Stomach (tissue), 9 donors: ENCODE data around the gene ZNF775. TPM values are rescaled to one million over a fixed set of nuclear protein-coding genes. Genes with fewer than 3 reads are reported as not detected.

Experiments used
- DNase-seq, 2 donors: peaks; one replicate each; pipeline versions ENCODE4 v3.0.0 to v3.0.0-alpha.2; 2013 to 2019
- H3K27ac ChIP-seq, 5 donors: fragments of 200-600 bp in 4 of 5; sonication (generic) in 4 of 5; one replicate each; pipeline ENCODE4 v1.5.1; 2013 to 2019; ENCODE audit warnings: mild to moderate bottlenecking in 1 of 5, moderate library complexity in 1 of 5
- H3K27me3 ChIP-seq, 3 donors: fragments of 200-600 bp; sonication (generic); one replicate each; pipeline ENCODE4 v1.5.1; 2017 to 2019; ENCODE audit warnings: mixed run types in 1 of 3
- H3K36me3 ChIP-seq, 4 donors: fragments of 200-600 bp; sonication (generic); 1 replicate in 3 of 4; 2 replicates in 1 of 4; pipeline ENCODE4 v1.5.1; 2016 to 2019
- H3K4me1 ChIP-seq, 4 donors: fragments of 200-600 bp; sonication (generic); one replicate each; pipeline ENCODE4 v1.5.1; 2016 to 2019
- H3K4me3 ChIP-seq, 4 donors: fragments of 200-600 bp; sonication (generic) in 3 of 4; one replicate each; pipeline ENCODE4 v1.5.1; 2016 to 2019; ENCODE audit warnings: mild to moderate bottlenecking in 1 of 4
- H3K9me3 ChIP-seq, 4 donors: fragments of 200-600 bp; sonication (generic); one replicate each; pipeline ENCODE4 v1.5.1; 2016 to 2019
- CTCF ChIP-seq, 7 experiments: fragments of 450-650 bp in 4 of 7; fragments of 200-600 bp in 3 of 7; sonication (generic) in 3 of 7; IDR thresholded peaks; one replicate each; pipeline ENCODE4 v1.5.1; 2016 to 2019; ENCODE audit warnings: antibody characterized with exemption in 7 of 7, control low read depth in 2 of 7, mild to moderate bottlenecking in 1 of 7
- EP300 ChIP-seq: sonication (generic); formaldehyde crosslinking; IDR thresholded peaks from one replicate; pipeline ENCODE4 v1.6.1; 2017; ENCODE audit warnings: antibody characterized with exemption
- POLR2A ChIP-seq, 4 donors: fragments of 450-650 bp; IDR thresholded peaks; one replicate each; pipeline ENCODE4 v1.6.1; 2016; ENCODE audit warnings: antibody characterized with exemption in 4 of 4, control low read depth in 2 of 4, mild to moderate bottlenecking in 1 of 4, moderate library complexity in 1 of 4
- POLR2AphosphoS5 ChIP-seq, 3 donors: sonication (generic); formaldehyde crosslinking; IDR thresholded peaks; one replicate each; pipeline ENCODE4 v1.6.1; 2016; ENCODE audit warnings: antibody characterized with exemption in 3 of 3
- WGBS, 5 donors: extraction: QIAGEN DNeasy Blood & Tissue Kit in 3 of 5; methylation state at CpG; one replicate each; pipeline versions ENCODE4 v1.1.5 to v1.1.7; 2013 to 2018; 5-methylcytosine and 5-hydroxymethylcytosine counted together
- intact Hi-C: fragments of 100-400 bp; cut with DNase I; formaldehyde crosslinking; loops from one replicate; pipeline ENCODE4 v1.15.1; 2023; ENCODE audit warnings: low total_unique reads
- polyA plus RNA-seq, 3 donors: library from polyadenylated mRNA; stranded (reverse); fragments of 200-250 nt; gene quantifications; one replicate each; pipeline ENCODE4 v1.2.3, GENCODE V29; 2013
- total RNA-seq, 5 donors: library from RNA; depleted of rRNA; stranded (reverse); fragments of >200 nt; gene quantifications; one replicate each; pipeline versions ENCODE4 v1.1.0 to v1.2.3, GENCODE V29; 2014 to 2016
- donor health status: healthy with polysubstance abuse.
- donor health status: Bipolar disorder and iron deficiency.
- donor health status: healthy.

Gene ZNF775
- total and polyA plus RNA-seq, 8 donors, result 1.8 to 17.0 (median 2.5) TPM; not detected in 2

- DNase-seq, result no peak
- H3K4me3 ChIP-seq, result peak overlapping the region; percentile 69 to 78 (median 72)
- TF ChIP-seq EP300 (no peak), POLR2AphosphoS5 (IDR thresholded peaks at IDR 0.05) (no peak), POLR2A (IDR thresholded peaks at IDR 0.05) (no peak), CTCF (IDR thresholded peaks at IDR 0.05) (no peak)
- H3K27me3 ChIP-seq, result no peaks in the 10 kb centered on the region
- WGBS, 5 donors, result 6 to 9% (median 7%) methylated on average over 34 to 35 of the region's 35 CpGs
- peaks cover 6 to 31% (median 23%) of the 10 kb centered on the region in 4 donors for H3K36me3 ChIP-seq
- H3K4me1 ChIP-seq, result peaks cover 42 to 60% (median 44%) of the 10 kb centered on the region in 4 donors
- intact Hi-C loops, result no loop called here
- H3K9me3 ChIP-seq, result no peaks in the 10 kb centered on the region
- H3K27ac ChIP-seq, result peak overlapping the region; percentile 93 to 99 (median 95)
Observed at GRCh38 chr7:150405584-150406311, 26.6 kb downstream of the ZNF775 start.

- intact Hi-C loops, result no loop called here
- H3K27ac ChIP-seq, result peak overlapping the region; percentile 93 to 99 (median 95)
- H3K36me3 ChIP-seq, result peaks cover 6 to 36% (median 28%) of the 10 kb centered on the region in 4 donors
- WGBS, 5 donors, result 0 to 10% (median 6%) methylated on average over 2 of the region's 2 CpGs
- H3K9me3 ChIP-seq, result no peaks in the 10 kb centered on the region
- H3K4me1 ChIP-seq, result peaks cover 40 to 55% (median 43%) of the 10 kb centered on the region in 4 donors
- H3K4me3 ChIP-seq, result peak overlapping the region; percentile 69 to 78 (median 72)
- no peak for TF ChIP-seq EP300
- TF ChIP-seq POLR2AphosphoS5 (IDR thresholded peaks at IDR 0.05), result no peak
- no peak for TF ChIP-seq POLR2A (IDR thresholded peaks at IDR 0.05)
- no peak for TF ChIP-seq CTCF (IDR thresholded peaks at IDR 0.05)
- H3K27me3 ChIP-seq, result no peaks in the 10 kb centered on the region
- no peak for DNase-seq
Observed at GRCh38 chr7:150406312-150406566, 27.1 kb downstream of the ZNF775 start.

GRCh38 chr7:150406567-150407421 lies 27.7 kb downstream of the ZNF775 start:
- peak overlapping the region; percentile 93 to 99 (median 95) for H3K27ac ChIP-seq
- H3K9me3 ChIP-seq, result no peaks in the 10 kb centered on the region
- peaks cover 6 to 42% (median 33%) of the 10 kb centered on the region in 4 donors for H3K36me3 ChIP-seq
- WGBS, 5 donors, result 18 to 34% (median 21%) methylated on average over 10 of the region's 10 CpGs
- H3K27me3 ChIP-seq, result no peaks in the 10 kb centered on the region
- intact Hi-C loops, result no loop called here
- TF ChIP-seq CTCF (IDR thresholded peaks at IDR 0.05) (no peak), POLR2AphosphoS5 (IDR thresholded peaks at IDR 0.05) (no peak), EP300 (no peak), POLR2A (IDR thresholded peaks at IDR 0.05) (no peak)
- peak in 1 of 2 donors; percentile 76 for DNase-seq
- H3K4me3 ChIP-seq, result peak overlapping the region; percentile 69 to 78 (median 72)
- peaks cover 40 to 53% (median 43%) of the 10 kb centered on the region in 4 donors for H3K4me1 ChIP-seq

GRCh38 chr7:150407588-150408392 lies 28.7 kb downstream of the ZNF775 start:
- Histone ChIP-seq H3K4me3 (peak overlapping the region in 1 of 4 donors; percentile 78), H3K27ac (peak overlapping the region; percentile 2 to 99 (median 93)), H3K36me3 (peaks cover 6 to 51% (median 37%) of the 10 kb centered on the region in 4 donors), H3K27me3 (no peaks in the 10 kb centered on the region), H3K4me1 (peaks cover 37 to 50% (median 42%) of the 10 kb centered on the region in 4 donors), H3K9me3 (no peaks in the 10 kb centered on the region)
- intact Hi-C loops, result no loop called here
- DNase-seq, result no peak
- TF ChIP-seq POLR2AphosphoS5 (IDR thresholded peaks at IDR 0.05), result no peak
- TF ChIP-seq POLR2A (IDR thresholded peaks at IDR 0.05), result no peak
- TF ChIP-seq CTCF (IDR thresholded peaks at IDR 0.05), result no peak
- no peak for TF ChIP-seq EP300
- WGBS, 5 donors, result 95 to 98% (median 96%) methylated on average over 43 to 91 of the region's 91 CpGs
